GM10266 (cell line): ENCODE results near the gene SETBP1.

ENCODE experiments used
- DNase-seq: peaks from one replicate; pipeline ENCODE4 v3.0.0; 2012; ENCODE audit errors: extremely low spot score
- CTCF ChIP-seq: IDR thresholded peaks from 2 replicates; pipeline ENCODE4 v1.5.1; 2012; ENCODE audit warnings: mild to moderate bottlenecking, low read depth; ENCODE audit not compliant: control insufficient read depth, insufficient read depth; ENCODE audit errors: missing control alignments

The SETBP1 gene

GRCh38 chr18:44915213-44915612 lies 234.5 kb downstream of the SETBP1 start:
- no peak for DNase-seq
- no peak for TF ChIP-seq CTCF

DNA sequence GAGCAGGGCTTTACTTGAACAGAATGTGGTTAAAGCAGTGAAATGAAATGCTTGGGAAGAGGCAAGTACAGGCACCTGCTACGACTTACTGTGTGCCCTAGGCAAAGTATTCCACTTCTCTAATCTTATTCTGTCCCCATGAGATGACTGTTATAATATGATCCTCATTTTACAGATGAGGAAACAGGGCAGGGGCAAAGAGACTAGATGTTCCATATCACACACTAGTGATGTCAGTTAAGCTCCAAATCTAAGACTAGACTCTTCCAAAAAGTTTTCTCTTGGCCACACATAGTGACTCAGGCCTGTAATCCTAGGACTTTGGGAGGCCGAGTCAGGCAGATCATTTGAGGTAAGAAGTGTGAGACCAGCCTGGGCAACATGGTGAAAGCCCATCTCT lies 235.0 kb downstream of the SETBP1 start:
- no peak for DNase-seq

GRCh38 chr18:44916429-44917207 lies 235.9 kb downstream of the SETBP1 start:
- TF ChIP-seq CTCF: no peak
- DNase-seq: no peak

More for the DNA sequence above, 235.0 kb downstream of the SETBP1 start:
- no peak for TF ChIP-seq CTCF

GRCh38 chr18:44917216-44918141 lies 236.8 kb downstream of the SETBP1 start:
- DNase-seq: no peak
- no peak for TF ChIP-seq CTCF

GRCh38 chr18:44918142-44918476 lies 237.4 kb downstream of the SETBP1 start:
- TF ChIP-seq CTCF: no peak
- no peak for DNase-seq

- no peak for DNase-seq
- TF ChIP-seq CTCF: no peak
Measured at GRCh38 chr18:44920441-44920840, 239.8 kb downstream of the SETBP1 start.

DNA sequence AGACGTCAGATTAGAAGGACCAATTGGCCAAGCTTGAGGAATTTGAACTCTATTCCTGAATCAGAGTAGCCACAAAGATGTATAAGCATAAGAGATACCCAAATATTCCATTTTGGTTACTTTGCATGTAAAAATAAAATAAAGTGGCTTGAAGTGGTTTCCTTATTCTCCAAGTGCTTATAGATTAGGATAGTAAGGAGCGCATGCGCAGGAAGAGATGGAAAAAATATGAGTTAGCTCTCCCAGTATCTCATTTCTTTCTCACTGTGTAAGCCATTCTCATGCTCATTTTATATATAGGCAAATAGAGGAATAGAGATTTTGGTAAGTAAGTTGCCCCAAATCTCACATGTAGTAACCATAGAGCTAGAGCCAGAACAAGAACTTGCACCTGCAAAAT lies 241.3 kb downstream of the SETBP1 start:
- DNase-seq: no peak
- TF ChIP-seq CTCF: no peak
